Muscle of back (tissue), 11 donors: ENCODE data around the gene KCNG2. TPM values are rescaled to one million over a fixed set of nuclear protein-coding genes. Genes with fewer than 3 reads are reported as not detected.

ENCODE experiments used
- DNase-seq, 3 donors: peaks; one replicate each; pipeline versions ENCODE4 v3.0.0 to v3.0.0-alpha.2; 2013
- polyA plus RNA-seq, 10 donors: library from polyadenylated mRNA; unstranded; fragments of 120-200 nt; gene quantifications; one replicate each; pipeline ENCODE4 v1.2.1, GENCODE V29; 2013; ENCODE audit not compliant: insufficient read length in 10 of 10

Gene KCNG2
- polyA plus RNA-seq, 10 donors: 0.13 to 0.63 (median 0.37) TPM

DNA sequence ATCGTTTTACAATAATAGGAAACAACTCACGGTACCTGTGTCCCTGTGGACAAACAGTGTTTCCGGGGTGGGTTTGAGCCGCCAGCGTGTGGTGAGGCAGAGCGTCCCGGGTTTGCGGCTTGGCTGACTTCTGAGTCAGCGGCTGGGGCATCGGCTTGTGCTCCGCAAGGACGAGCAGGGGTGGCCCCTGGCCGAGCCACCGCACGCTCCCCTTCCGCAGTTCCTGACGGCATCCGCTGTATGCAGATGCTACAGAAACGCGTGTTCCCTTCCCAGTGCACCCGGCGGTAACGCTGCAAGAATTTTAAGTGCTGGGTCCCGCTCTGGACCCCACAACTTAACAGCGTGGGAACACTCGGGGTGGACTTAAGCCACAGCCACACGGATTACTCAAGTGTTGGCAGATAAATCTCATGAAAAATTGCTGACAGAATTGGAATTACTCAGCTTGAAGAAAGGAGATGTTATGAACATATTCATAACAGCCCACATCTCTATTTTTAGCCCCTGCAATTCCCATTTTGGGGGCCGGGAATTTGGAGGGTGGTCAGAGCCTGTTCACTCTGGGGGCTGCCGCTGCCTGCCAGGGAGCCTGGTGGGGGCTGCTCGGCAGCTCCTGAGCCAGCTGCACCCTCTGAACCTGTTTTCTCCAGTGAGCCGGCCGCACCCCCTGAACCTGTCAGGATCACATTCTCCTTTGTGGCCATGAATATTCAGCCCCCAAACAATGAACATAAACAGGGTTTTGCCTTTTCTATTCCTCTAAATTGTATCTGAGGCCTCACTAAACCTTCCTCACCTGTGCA, 12.6 kb upstream of the KCNG2 start:
- DNase-seq: no peak

DNA sequence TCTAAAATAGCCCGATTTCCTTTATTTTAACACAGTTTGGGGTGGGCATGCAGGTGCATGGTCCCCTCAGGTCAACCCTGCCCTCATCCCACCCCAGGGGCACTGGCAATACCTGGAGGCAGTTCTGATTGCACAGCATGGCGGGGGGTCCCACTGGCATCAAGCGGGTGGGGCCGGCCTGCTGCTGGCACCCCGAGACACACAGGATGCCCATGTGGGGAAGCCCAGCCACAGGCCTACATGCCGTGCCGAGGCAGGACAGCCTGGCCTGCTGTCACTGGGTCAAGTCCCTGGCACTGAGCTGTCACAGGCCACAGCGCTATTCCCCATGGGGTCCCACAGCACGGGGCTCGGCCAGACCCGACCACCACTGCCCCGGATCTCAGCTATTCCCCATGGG, 11.9 kb upstream of the KCNG2 start:
- no peak for DNase-seq

DNA sequence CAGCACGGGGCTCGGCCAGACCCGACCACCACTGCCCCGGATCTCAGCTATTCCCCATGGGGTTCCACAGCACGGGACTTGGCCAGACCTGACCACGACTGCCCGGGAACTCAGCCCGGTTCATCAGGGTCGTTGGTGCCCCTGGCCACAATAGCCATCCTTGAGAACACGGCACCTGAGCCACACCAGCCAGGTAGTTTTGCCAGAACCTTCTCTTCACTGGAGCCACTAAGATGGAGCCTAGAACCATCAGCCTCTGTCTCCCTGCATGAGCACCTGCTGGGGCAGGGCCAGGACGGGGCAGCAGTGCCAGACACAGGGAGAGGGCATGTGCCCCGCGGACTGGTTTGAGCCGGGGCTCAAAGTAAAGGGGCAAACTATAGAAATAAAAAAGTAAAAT, 11.4 kb upstream of the KCNG2 start:
- DNase-seq: no peak

DNA sequence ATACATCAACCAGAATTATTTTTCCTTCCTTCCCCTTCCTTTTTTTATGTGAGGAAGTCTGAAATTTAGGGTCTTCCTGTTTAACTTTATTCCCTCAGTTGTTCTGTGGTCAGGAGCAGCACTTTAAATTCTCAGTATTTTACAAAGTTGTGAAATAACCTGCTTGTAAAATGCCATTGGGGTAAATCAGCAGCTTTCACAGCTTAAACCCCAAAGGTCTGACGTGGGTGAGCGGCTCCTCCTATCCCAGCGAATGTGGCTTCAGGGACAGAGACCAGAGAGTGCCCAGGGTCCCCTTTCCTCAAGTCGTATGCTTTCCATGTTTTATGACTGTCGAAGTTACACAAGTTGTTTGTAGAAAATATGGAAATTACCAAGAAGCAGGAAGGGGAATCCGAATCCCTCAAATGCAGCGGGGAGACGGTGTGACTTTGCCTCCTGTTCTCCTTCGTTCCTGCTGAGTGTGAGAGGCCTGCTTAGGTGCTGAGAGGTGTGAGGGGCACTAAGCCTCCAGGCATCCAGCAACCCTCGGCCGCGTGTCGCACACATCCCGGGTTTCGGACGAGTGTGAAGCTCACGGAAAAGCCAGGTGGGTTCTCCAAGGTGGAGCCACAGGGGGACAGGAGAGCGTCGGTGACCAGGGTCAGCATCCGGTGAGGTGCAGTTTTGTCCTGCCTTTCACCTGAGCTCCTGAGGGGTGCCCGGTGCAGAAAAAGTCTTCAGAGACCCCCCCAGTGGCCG, 10.8 kb upstream of the KCNG2 start:
- DNase-seq: no peak

- DNase-seq: no peak
Measured at GRCh38 chr18:79787527-79787864, 10.2 kb upstream of the KCNG2 start.

DNA sequence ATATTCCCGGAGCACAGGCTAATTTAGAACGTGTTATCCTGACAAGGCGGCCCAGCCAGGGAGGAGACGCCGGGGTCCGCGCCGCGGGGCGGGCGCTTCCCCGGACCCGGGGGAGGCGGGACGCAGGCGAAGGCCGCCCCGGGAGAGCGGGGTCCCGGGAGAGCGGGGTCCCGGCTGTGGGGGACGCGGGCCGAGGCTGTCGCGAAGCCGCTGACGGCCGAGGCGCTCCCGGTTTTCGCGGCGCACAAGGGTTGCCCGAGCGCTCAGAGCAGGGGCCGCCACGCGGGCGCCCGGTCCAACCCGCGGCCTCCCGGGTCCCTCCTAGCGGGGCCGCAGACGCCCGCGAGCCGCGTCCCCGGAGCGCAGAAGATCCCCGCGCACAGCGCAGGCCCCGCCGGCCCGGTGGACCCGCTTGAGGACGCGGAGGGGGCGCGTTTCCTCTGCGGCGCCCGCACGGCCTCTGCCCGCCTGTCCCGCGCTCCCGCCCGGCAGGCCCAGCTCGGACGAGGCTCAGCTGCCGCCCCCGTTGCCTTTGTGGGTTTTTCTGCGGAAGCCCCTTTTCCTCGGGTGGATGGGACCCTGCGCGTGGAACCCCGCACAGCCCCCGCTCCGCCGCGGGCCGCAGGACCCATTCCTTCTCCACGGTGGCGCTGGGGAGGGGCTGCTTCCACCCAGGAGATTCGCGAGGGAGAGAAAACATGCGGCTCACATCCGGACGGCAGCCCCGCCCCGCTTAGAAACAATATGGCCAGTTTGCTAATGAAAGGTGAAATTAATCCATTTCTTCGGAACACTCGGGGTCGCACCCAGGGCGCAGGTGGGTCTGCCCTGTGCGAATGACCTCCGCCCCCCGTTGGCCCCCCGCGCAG, 9.6 kb upstream of the KCNG2 start:
- peak in 1 of 3 donors; percentile 54 for DNase-seq

GRCh38 chr18:79788734-79789085, 9.0 kb upstream of the KCNG2 start:
- no peak for DNase-seq

GRCh38 chr18:79789091-79789891, 8.4 kb upstream of the KCNG2 start:
- DNase-seq: no peak

GRCh38 chr18:79789901-79790890, 7.5 kb upstream of the KCNG2 start:
- DNase-seq: no peak

DNA sequence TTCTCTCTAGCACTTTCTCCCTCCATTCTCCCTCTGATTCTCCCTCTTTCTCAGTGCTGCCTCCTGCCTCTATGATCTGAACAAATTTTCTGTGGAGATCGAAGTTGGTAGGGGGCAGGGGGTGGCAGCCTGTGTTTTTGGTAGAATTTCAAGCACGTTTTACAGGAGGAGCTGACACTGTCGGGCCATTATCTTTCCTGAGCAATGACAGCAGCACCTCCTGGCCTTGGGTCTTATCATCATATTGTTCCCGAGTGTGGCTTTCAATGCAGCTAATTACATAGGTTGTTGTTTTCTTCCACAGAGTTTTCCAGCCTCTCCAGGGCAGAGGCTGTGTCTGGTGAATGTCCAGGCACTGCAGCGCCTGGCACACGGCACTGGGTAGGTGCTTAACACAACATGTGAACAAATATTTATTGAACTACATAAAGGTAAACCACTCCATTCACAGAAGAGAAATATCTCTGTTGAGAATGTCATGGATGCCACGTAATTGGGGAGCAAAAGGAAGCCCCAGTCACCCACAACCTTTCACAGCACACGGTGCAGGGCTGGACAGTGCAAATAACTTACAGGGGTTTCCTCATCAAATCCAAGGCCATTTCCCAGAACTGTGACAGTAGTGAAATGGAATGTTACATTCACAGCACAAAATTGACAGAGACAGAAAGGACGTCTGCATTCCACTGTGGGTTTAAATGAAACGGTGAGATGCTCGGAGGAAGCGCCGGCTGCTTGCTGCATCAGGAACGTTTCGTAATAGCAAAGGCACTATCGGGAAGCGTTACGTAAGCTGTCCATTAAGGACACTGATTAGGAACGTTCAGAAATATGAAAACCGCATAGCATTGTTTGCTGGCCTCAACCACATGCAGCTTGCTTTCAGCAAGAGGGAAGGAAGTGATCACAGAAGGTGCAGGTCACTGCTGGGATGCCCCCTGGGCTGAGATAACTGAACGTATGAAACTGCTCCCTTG, 6.5 kb upstream of the KCNG2 start:
- peak; percentile 39 to 90 (median 61) for DNase-seq

- DNase-seq: no peak
Measured at GRCh38 chr18:79792096-79792987, 5.4 kb upstream of the KCNG2 start.

DNA sequence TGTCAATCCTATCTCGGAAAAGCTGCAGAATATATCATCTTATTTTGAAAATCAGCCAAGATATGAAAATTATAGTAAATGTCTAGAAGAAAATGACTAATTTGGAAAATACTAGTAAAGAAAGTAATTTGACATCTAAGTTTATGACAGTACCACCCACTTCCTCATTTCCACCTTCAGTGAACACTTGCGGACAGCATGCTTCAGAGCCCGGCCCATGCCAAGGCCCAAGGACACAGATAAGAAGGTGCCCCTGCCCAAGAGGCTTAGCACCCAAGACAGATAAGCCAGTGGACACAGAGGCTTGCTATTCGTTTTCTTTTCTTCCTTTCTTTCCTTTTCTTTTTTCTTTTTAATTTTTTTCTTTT, 4.8 kb upstream of the KCNG2 start:
- no peak for DNase-seq

- no peak for DNase-seq
Measured at GRCh38 chr18:79794846-79795245, 2.9 kb upstream of the KCNG2 start.

DNA sequence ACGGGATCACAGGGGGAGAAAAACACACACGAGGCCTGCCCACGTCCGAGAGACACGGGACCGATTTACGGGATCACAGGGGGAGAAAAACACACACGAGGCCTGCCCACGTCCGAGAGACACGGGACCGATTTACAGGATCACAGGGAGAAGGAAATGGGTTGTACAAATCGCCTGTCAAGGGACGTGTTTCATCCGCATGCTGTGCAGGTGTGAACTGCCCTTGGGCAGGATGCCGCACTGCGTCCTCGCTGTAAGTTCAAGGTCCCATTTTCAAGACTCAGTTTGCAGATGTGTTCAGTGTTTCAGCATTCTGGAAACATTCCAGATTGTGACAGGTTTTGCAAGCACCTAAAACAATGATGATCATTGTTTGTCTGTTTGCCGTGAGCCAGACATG, 2.3 kb upstream of the KCNG2 start:
- no peak for DNase-seq

GRCh38 chr18:79796016-79796415, 1.7 kb upstream of the KCNG2 start:
- peak in 1 of 3 donors; percentile 56 for DNase-seq

- DNase-seq: peak; percentile 40 to 92 (median 77)
Measured at GRCh38 chr18:79796531-79797405, 970 bp upstream of the KCNG2 start.
